ENCODE measurements around the gene TPT1. TPM values are rescaled to one million over a fixed set of nuclear protein-coding genes. Genes with fewer than 3 reads are reported as not detected.

The TPT1 gene
- polyA plus RNA-seq, 3 donors = 2,102 to 5,638 (median 2,493) TPM

DNA sequence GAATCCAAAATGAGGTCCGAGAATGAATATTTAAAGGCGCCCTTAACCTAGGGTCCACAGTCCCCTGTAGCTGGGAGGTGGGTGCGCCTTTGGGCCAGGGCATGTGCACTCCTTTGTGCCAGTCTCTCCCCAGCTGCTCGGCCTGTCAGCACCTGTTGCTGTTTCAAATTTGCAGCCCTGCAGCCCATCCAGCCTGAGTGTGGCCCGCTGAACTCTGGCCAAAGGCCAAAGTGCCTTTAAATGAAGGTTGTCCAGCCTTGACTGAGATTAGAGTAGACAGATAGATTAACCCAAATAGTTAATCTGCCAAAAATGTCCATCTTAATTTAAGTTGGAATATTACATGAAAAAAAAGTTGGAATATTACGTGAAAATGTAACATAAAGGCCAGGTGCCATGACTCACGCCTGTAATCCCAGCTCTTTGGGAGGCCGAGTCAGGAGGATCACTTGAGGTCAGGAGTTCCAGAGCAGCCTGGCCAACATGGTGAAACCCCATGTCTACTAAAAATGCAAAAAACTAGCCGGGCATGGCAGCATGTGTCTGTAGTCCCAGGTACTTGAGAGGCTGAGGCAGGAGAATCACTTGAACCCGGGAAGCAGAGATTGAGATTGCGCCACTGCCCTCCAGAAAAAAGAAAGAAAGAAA is 25.3 kb downstream of the TPT1 start:
- no peak overlapping the region for H3K4me3 Mint-ChIP-seq

DNA sequence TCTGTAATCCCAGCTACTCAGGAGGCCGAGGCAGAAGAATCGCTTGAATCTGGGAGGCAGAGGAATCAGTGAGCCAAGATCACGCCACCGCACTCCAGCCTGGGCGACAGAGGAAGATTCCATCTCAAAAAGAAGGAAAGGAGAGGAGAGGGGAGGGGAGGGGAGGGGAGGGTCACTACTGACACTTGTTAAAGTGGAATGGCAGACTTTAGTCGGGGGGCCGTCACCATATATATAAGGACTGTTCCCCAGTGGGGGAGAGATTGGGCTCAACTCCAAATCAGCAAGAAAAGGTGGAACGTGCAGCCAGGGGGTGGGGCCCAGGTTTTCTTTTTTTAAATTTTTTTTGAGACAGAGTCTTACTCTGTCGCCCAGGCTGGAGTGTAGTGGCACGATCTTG is 26.2 kb downstream of the TPT1 start:
- 93% methylated on average over 5 of the region's 10 CpGs for WGBS (ENCODE audit: insufficient coverage)
- Mint-ChIP-seq H3K27me3 (ENCODE audit: low read depth in 3 of 3) (peaks cover 16 to 22% (median 22%) of the 10 kb centered on the region in 3 donors), H3K27ac (no peak overlapping the region), H3K36me3 (no peaks in the 10 kb centered on the region), H3K4me1 (peaks cover 16% of the 10 kb centered on the region), H3K4me3 (no peak overlapping the region), H3K9me3 (peaks cover 0 to 2% (median 0%) of the 10 kb centered on the region in 7 donors)
- Histone ChIP-seq H3K4me1 (ENCODE audit: control insufficient read depth in 1 of 2, insufficient read depth in 2 of 2, low read length in 2 of 2) (peaks cover 13 to 17% of the 10 kb centered on the region in 2 donors), H3K4me3 (replicated peaks in 1 of 3; ENCODE audit: low read depth in 2 of 3, low read length in 3 of 3) (no peak overlapping the region), H3K27ac (ENCODE audit: low read depth in 1 of 2, low read length in 2 of 2) (no peak overlapping the region), H3K79me2 (ENCODE audit: insufficient read depth, low read length) (no peaks in the 10 kb centered on the region), H2AFZ (ENCODE audit: insufficient read depth, low read depth, low read length, poor library complexity, severe bottlenecking) (no peak overlapping the region), H3K4me2 (replicated peaks; ENCODE audit: extremely low read depth, low read length, poor library complexity, severe bottlenecking) (no peak overlapping the region), H3K9ac (ENCODE audit: insufficient read depth, low read length, poor library complexity, severe bottlenecking) (no peak overlapping the region), H4K20me1 (ENCODE audit: insufficient read depth, low read length) (no peaks in the 10 kb centered on the region), H3K27me3 (ENCODE audit: control insufficient read depth in 2 of 2, insufficient read depth in 2 of 2, low read length in 2 of 2) (peaks cover 6 to 11% of the 10 kb centered on the region in 2 donors), H3K36me3 (replicated peaks in 1 of 2; ENCODE audit: control insufficient read depth in 1 of 2, insufficient read depth in 2 of 2, low read length in 2 of 2) (no peaks in the 10 kb centered on the region), H3K9me3 (replicated peaks in 1 of 2; ENCODE audit: control insufficient read depth in 1 of 2, insufficient read depth in 1 of 2, low read length in 2 of 2) (no peaks in the 10 kb centered on the region)
- TF ChIP-seq, protein P1, sequence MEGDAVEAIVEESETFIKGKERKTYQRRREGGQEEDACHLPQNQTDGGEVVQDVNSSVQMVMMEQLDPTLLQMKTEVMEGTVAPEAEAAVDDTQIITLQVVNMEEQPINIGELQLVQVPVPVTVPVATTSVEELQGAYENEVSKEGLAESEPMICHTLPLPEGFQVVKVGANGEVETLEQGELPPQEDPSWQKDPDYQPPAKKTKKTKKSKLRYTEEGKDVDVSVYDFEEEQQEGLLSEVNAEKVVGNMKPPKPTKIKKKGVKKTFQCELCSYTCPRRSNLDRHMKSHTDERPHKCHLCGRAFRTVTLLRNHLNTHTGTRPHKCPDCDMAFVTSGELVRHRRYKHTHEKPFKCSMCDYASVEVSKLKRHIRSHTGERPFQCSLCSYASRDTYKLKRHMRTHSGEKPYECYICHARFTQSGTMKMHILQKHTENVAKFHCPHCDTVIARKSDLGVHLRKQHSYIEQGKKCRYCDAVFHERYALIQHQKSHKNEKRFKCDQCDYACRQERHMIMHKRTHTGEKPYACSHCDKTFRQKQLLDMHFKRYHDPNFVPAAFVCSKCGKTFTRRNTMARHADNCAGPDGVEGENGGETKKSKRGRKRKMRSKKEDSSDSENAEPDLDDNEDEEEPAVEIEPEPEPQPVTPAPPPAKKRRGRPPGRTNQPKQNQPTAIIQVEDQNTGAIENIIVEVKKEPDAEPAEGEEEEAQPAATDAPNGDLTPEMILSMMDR (IDR thresholded peaks at IDR 0.05) = no peak
- intact Hi-C loops (cut with micrococcal nuclease) = no loop called here
- DNase-seq = no peak

More for the DNA sequence above, 25.3 kb downstream of the TPT1 start:
- peaks cover 0 to 2% (median 0%) of the 10 kb centered on the region in 7 donors for H3K9me3 Mint-ChIP-seq
- Histone ChIP-seq H3K27me3 (ENCODE audit: control insufficient read depth in 2 of 2, insufficient read depth in 2 of 2, low read length in 2 of 2) (peaks cover 6 to 8% of the 10 kb centered on the region in 2 donors), H3K27ac (ENCODE audit: low read depth in 1 of 2, low read length in 2 of 2) (no peak overlapping the region), H3K4me2 (replicated peaks; ENCODE audit: extremely low read depth, low read length, poor library complexity, severe bottlenecking) (no peak overlapping the region), H3K4me3 (replicated peaks in 1 of 3; ENCODE audit: low read depth in 2 of 3, low read length in 3 of 3) (no peak overlapping the region), H3K9ac (ENCODE audit: insufficient read depth, low read length, poor library complexity, severe bottlenecking) (no peak overlapping the region), H3K4me1 (ENCODE audit: control insufficient read depth in 1 of 2, insufficient read depth in 2 of 2, low read length in 2 of 2) (peaks cover 21 to 25% of the 10 kb centered on the region in 2 donors), H3K79me2 (ENCODE audit: insufficient read depth, low read length) (no peaks in the 10 kb centered on the region), H3K9me3 (replicated peaks in 1 of 2; ENCODE audit: control insufficient read depth in 1 of 2, insufficient read depth in 1 of 2, low read length in 2 of 2) (no peaks in the 10 kb centered on the region), H3K36me3 (replicated peaks in 1 of 2; ENCODE audit: control insufficient read depth in 1 of 2, insufficient read depth in 2 of 2, low read length in 2 of 2) (no peaks in the 10 kb centered on the region), H4K20me1 (ENCODE audit: insufficient read depth, low read length) (no peaks in the 10 kb centered on the region), H2AFZ (ENCODE audit: insufficient read depth, low read depth, low read length, poor library complexity, severe bottlenecking) (no peak overlapping the region)
- DNase-seq = no peak
- WGBS (ENCODE audit: insufficient coverage) = 93% methylated on average over 10 of the region's 11 CpGs
- TF ChIP-seq, protein P1 (IDR thresholded peaks at IDR 0.05) = no peak
- peaks cover 23% of the 10 kb centered on the region for H3K4me1 Mint-ChIP-seq
- no peaks in the 10 kb centered on the region for H3K36me3 Mint-ChIP-seq
- H3K27ac Mint-ChIP-seq = peak overlapping the region in 1 of 7 donors; percentile 63
- H3K27me3 Mint-ChIP-seq (ENCODE audit: low read depth in 3 of 3) = peaks cover 11 to 20% (median 19%) of the 10 kb centered on the region in 3 donors
- intact Hi-C loops (cut with micrococcal nuclease) = no loop called here
